GM19395 (cell line): Measurements from ENCODE around the gene CACNB4.

Source experiments
- ATAC-seq: cut with Tn5 transposase; IDR thresholded peaks from one replicate; pipeline ENCODE4 v1.9.1; 2021; ENCODE audit warnings: mild to moderate bottlenecking, moderate library complexity; ENCODE audit not compliant: unreplicated experiment

CACNB4 gene

GRCh38 chr2:151978709-151979108 lies 120.1 kb downstream of the CACNB4 start:
- no peak for ATAC-seq

- no peak for ATAC-seq
These were observed 121.2 kb downstream of the CACNB4 start for GRCh38 chr2:151977631-151978030.

DNA sequence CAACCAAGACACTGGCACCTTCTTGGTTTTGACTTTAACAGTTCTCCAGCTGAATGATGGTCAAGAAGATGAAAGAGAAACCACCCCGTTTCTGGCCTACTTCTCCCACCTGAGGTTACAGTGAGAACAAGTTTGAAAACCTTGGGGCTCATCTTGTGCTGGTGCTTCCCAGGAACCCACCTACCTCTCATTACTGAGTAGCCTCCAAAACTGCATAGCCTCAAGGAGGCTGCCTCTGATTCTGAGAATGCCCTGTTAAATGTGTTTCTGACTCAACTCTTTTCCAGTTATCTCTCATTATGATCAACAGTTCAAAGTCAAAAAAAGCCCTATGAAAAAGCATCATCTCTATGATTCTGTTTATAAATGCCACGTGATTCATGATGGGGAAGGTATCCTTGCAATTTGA lies 121.9 kb downstream of the CACNB4 start:
- ATAC-seq: peak; percentile 87

DNA sequence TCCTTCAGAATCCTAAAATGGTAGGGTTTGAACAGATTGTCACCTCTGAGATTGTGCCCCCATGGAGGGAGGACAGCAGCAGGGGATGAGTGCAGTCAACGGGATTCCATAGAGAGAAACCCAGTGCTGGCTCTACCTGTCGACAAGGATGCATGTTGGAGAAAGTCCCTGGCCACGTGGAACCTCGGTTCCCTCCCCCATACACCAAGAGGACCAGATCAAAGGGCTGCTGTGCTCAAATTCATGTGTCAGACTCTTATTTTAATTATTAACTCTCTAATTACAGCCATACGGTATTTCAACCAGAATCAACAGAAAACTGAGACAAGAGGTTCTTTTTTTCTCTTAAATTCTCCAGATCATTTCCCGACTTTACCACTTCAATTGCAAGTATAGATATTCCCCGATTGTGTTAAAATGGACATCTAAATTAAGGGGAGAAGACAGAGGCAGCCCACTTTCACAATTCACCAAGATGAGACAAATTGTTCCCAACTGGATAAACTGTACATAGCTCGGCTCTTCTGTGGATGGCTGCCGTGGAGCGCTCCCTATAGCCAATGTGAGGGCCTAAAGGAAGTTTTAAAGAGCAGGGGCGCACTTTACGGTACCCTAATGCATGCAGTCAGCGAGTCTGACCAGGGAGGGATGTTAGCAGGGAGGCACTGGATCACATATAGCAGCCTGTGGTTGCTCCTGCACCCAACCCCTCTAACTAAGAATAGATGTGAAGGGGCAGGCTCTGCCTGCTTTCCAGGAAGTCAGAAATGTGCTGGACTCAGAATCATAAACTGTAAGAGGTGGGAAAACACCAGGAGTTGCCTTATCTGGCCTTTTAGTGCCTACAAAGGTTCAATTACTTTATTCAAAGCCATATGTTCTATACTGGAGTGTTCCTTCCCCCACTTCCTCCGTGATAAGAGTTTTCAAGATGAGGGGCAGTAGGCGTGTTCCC lies 123.1 kb downstream of the CACNB4 start:
- ATAC-seq: no peak

- ATAC-seq: no peak
These were observed 123.9 kb downstream of the CACNB4 start for GRCh38 chr2:151974988-151975387.

DNA sequence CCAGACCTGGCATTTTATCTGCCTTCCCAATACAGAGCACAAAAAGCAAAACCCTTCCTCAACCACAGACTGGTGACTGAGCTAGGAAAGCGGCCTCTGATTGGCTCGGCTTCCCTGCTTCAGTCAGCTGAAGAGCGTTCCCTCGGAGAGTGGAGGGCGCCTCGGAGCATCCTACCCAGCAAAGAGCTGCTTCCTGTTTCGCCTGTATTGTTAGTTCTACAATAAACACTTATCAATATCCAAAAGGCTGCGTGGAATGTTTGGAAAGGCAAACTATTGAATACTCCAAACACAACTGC lies 125.0 kb downstream of the CACNB4 start:
- no peak for ATAC-seq

DNA sequence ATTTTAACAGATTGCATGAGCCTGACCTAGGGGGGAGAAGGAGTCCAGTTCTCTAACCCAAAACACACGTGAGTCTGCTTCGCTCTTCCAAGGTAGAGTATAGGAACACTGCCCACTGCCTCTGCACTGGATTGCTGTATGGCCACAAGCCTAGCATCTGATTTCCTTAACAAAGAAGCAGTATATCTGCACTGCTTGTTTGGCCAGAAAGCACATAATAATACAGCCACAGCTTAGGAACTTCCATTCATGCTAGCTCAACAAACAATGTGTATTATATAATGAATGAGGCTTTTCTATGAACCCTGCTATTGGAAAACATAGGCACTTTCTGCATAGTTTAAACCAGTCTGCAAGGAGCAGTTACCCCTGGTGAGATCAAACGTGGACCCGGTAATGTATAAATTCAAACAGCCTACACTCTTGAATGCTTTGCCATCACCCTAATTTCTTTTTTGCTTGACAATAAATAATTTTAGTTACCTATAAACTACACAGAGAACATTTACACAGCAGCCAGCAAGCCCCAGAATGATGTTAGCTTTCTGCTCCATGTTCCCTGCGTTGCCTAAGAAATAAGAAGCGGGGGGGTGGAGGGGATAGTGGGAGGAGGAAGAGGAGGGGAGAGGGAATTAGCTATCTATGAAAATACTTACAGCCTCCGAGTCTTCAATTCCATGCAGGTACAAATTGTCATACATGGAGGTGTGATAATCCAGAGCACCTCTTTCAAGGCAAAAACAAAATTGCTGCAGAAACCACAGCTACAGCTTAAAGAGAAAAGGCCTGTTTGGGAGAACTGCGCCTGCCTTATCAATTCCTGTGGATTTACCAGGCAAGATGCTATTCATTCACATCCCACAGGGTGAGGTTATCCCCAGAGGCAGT lies 125.6 kb downstream of the CACNB4 start:
- no peak for ATAC-seq

DNA sequence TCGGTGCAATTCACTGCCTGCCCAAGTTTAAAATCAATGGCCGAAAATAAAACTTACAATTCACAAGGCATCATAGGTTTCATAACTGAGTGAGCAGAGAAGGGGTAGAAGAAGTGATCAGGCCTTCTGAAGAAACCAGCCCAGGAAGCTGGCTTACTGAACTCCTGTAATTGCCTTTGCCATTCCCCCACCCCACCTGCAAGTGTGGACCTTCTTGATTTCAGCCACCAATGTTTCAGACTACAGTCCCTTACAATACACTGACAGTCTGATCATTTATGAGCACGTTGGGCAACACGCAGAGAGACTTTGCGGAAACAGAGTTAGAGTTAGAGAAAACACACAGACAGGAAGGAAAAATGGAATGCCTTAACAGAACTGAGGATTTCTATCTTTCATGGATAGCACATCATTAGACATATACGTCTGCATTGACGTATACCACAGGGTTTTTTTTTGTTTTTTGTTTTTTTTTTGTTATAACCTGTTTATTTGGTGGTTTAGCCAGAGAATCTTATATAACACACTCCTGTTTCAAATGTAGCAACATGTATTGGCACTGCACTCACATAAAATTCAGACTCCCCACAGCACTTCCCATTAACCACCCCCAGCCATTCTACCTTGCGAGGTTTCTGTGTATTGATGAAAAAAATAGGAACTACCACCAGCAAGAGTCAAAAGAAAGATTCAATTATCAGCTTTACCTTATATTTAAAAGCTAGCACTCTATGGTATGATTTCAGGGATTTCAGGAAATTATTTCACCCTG lies 126.4 kb downstream of the CACNB4 start:
- ATAC-seq: no peak

DNA sequence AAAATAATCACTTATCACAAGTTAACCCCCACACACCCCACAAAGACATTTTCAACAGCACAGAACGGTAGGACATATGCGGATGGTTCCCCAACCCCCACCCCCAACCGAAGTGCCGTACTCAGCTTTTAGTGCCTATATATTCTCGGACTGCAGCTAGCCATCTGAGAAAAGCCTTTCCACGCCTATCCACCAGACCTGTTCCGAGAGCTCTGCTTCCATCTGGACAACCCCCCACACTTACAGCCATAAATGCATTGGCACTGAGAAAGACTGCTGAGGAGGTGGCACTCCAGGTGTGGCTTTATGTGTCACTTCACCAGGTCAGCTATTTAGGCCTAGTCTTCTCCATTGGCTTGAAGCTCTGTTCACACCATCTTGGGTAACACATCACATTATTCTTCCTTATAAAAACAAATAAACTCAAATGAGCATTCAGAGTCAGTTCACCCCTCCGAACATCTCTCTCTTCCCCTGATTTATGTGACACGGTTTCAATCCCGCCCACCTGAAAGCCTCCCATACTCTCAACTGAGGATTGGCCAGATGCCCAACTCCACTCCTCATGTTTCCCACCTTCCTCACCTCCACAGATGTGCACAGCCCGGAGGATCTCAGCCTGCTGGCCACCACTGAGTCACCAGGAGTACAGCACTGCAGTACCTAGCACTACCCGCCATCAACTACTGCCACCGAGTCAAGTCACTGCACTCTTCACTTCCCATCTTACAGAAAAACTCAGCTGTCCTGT lies 127.4 kb downstream of the CACNB4 start:
- no peak for ATAC-seq

GRCh38 chr2:151968770-151969470 lies 129.9 kb downstream of the CACNB4 start:
- no peak for ATAC-seq

- ATAC-seq: no peak
These were observed 130.8 kb downstream of the CACNB4 start for GRCh38 chr2:151967829-151968722.

- ATAC-seq: no peak
These were observed 133.0 kb downstream of the CACNB4 start for GRCh38 chr2:151965884-151966283.

DNA sequence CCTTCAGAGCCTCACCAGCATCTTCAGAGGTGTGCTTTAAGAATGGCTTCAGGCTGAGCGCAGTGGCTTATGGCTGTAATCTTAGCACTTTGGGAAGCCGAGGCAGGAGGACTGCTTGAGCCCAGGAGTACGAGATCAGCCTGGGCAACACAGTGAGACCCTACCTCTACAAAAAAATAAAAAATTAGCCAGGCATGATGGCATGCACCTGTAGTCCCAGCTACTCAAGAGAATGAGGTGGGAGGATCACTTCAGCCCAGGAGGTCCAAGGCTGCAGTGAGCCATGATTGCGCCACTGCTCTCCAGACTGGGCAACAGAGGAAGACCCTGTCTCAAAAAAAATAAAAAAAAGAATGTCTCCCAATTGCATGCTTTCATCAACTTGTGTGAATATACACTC lies 137.3 kb downstream of the CACNB4 start:
- ATAC-seq: no peak

- ATAC-seq: no peak
These were observed 139.6 kb downstream of the CACNB4 start for GRCh38 chr2:151959238-151959637.

DNA sequence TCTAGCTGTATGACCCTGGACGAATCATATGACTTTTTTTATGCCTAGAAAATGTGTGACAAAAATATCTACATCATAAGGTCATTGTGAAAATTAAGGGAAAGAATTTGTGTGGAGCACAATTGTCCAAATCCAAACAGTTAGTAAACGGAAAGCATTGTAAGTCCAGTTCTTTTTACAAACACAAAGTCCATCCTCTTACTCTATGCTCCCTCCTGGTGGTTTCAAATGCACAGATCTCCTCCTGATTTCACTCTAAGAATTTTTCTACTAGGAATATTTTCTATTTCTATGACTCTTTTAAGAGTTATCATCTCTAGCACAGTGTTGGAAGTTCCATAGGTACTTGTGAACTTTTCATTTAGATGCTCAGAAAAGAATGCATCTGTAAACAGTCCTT lies 145.4 kb downstream of the CACNB4 start:
- no peak for ATAC-seq

GRCh38 chr2:151952691-151953456 lies 146.0 kb downstream of the CACNB4 start:
- ATAC-seq: no peak

- peak; percentile 55 for ATAC-seq
These were observed 151.1 kb downstream of the CACNB4 start for GRCh38 chr2:151947813-151948165.
